ENCODE measurements around the gene CPNE2.

CPNE2 gene

GRCh38 chr16:57146040-57146647 is 53.8 kb downstream of the CPNE2 start:
- FAIRE-seq = no peak

GRCh38 chr16:57146735-57147134 is 54.4 kb downstream of the CPNE2 start:
- no peak for FAIRE-seq

GRCh38 chr16:57147381-57148221 is 55.2 kb downstream of the CPNE2 start:
- peak; percentile 88 for FAIRE-seq

GRCh38 chr16:57148481-57148880 is 56.1 kb downstream of the CPNE2 start:
- no peak for FAIRE-seq

GRCh38 chr16:57149391-57149790 is 57.0 kb downstream of the CPNE2 start:
- no peak for FAIRE-seq

- no peak for FAIRE-seq
Observed at GRCh38 chr16:57150682-57151330, 58.4 kb downstream of the CPNE2 start.

GRCh38 chr16:57151369-57151768 is 59.0 kb downstream of the CPNE2 start:
- no peak for FAIRE-seq

- no peak for FAIRE-seq
Observed at GRCh38 chr16:57152096-57153093, 60.0 kb downstream of the CPNE2 start.

GRCh38 chr16:57153841-57154240 is 61.5 kb downstream of the CPNE2 start:
- FAIRE-seq = no peak

- FAIRE-seq = no peak
Observed at GRCh38 chr16:57155702-57156350, 63.4 kb downstream of the CPNE2 start.

- FAIRE-seq = no peak
Observed at GRCh38 chr16:57156351-57156703, 63.9 kb downstream of the CPNE2 start.

GRCh38 chr16:57157533-57157932 is 65.2 kb downstream of the CPNE2 start:
- no peak for FAIRE-seq

GRCh38 chr16:57159447-57159846 is 67.1 kb downstream of the CPNE2 start:
- no peak for FAIRE-seq

GRCh38 chr16:57163842-57164241 is 71.5 kb downstream of the CPNE2 start:
- FAIRE-seq = no peak

GRCh38 chr16:57165483-57165882 is 73.1 kb downstream of the CPNE2 start:
- no peak for FAIRE-seq

GRCh38 chr16:57165938-57166337 is 73.6 kb downstream of the CPNE2 start:
- no peak for FAIRE-seq

- FAIRE-seq = no peak
Observed at GRCh38 chr16:57166451-57166850, 74.1 kb downstream of the CPNE2 start.

GRCh38 chr16:57166951-57167350 is 74.6 kb downstream of the CPNE2 start:
- no peak for FAIRE-seq

GRCh38 chr16:57167538-57167937 is 75.2 kb downstream of the CPNE2 start:
- no peak for FAIRE-seq

GRCh38 chr16:57167953-57168352 is 75.6 kb downstream of the CPNE2 start:
- FAIRE-seq = peak; percentile 51

GRCh38 chr16:57169327-57169726 is 76.9 kb downstream of the CPNE2 start:
- no peak for FAIRE-seq

GRCh38 chr16:57172721-57173290 is 80.4 kb downstream of the CPNE2 start:
- no peak for FAIRE-seq
